OCI-M2 (cell line): ENCODE data around the gene ADORA1.

Experiments used
- DNase-seq: peaks from one replicate; lab custom pipeline; 2025; ENCODE audit not compliant: unreplicated experiment; lab: John Stamatoyannopoulos, UW

ADORA1 gene

DNA sequence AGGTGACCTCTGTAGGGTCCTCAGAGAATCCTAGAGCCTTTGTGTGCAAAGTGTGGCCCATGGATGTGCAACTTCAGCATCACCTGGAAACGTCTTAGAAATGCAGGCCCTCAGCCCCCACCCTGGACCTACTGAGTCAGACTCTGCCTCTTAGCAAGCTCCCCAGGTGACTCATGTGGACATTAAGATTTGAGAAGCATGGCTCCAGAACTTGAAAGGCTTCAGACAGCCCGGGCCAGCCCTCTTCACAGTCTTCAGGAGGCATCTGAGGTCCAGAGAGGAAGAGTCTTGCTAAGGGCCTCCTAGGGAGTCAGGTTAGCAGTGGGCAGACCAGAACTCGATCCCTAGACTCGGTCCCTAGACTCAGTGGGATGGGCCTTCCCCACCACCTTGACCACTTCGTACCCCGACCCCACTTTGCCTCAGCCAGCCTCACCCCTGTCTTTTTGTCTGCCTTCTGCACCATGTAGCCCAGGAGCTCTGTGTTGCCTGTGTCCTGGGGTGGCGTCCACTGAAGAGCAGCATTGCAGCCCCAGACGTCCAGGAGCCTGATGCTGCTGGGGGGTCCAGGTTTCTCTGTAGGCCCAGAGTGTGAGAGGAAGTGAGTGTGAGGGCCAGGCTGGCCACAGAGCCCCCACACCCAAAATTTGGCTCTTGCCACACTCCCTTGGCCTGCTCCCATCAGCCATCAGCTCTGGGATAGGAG is 43.3 kb downstream of the ADORA1 start:
- DNase-seq = no peak

- no peak for DNase-seq
Measured at GRCh38 chr1:203171341-203172183, 44.0 kb downstream of the ADORA1 start.

DNA sequence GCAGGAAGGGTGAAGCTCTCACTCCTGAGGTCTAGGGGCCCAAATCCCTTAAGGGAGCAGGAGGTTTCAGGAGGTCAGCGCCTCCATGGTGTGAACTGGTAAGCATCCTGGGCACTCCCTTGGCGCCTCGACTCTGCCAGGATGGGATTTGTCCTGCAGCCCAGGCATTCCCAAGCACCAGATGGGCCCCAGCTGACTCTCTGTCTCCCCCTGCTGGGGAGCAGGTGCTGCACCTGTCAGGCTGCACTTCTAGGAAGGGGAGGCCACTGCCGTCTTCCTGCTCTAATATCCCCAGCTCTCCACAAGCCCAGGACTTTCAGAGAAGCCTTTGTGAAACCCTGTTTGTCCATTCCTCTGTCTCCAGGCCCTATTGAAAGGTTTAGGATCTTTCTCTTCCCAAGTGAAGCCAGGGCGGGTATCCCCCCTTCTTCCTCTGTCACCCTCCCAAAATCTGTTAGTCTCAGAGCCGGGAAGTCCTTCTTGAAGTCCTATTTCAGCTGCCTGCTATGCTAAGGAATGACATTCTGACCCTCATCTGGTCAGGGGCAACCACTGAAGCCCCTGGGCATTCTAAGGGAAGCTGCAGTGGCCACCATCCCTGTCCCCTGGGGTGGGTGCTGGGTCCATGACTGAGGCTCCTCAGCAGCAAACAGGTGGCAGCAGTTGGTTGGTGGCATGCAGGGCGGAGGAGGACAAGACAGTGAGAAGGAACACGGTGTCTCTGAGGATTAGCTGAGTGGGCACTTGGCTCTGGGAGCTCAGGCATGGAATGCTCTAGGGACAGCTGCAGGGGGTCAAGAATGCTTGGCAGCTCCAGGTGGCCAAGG is 44.9 kb downstream of the ADORA1 start:
- no peak for DNase-seq

GRCh38 chr1:203173011-203173555 is 45.6 kb downstream of the ADORA1 start:
- no peak for DNase-seq

DNA sequence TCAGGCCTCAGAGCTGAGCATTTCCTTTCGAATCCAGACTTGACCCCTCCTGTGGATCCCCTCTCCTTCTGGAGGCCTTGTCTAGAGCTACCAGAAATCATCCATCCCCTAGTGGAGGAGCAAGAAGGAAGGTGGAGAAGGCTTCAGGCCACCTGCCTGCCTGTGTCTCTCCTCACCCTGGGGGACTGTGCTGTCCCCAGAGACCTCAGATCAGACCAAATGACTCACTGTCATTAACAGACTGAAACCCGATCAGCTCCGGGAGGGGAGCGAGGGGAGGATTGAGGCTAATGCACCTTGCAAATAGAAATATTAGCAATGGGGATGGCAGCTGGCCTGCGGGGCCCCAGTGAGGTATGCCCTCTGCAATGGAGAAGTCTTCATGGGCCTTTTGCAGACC is 46.0 kb downstream of the ADORA1 start:
- no peak for DNase-seq

DNA sequence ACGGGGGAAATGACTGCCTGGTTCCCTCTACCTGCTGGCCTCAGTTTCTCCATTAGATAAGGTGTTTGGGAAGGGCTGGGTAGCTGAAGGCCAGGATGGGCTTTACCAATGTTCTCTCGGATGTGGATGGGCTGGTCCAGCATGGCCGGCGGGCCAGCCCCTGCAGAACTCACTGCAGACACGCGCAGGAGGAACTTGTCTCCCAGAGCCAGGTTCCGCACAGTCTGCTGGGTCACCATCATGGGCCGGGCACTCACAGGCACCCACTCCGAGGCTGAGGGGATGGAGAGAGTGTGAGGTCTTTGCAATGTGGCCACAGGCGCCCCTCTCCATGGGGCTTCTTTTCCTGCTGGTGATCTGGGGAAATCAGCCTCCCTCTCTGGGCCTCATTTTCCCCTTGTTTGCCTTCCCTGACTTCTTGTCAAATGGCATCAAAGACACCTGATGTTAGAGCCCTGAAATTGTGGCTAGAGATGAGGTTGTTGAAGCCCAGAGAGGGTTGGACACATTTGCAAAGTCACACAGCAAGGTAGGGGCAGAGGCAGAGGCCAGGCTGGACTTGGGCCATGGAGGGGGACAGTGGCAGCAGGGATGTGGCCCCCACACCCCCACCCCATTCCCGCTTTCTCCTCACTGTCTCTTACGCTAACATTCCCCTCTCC is 46.9 kb downstream of the ADORA1 start:
- no peak for DNase-seq

- no peak for DNase-seq
Measured at GRCh38 chr1:203175237-203175826, 47.8 kb downstream of the ADORA1 start, which contains the start of gene MYBPH. TSS of gene MYBPH (minus strand) at chr1:203175826. CDS start at chr1:203175755, 71 bp downstream.

DNA sequence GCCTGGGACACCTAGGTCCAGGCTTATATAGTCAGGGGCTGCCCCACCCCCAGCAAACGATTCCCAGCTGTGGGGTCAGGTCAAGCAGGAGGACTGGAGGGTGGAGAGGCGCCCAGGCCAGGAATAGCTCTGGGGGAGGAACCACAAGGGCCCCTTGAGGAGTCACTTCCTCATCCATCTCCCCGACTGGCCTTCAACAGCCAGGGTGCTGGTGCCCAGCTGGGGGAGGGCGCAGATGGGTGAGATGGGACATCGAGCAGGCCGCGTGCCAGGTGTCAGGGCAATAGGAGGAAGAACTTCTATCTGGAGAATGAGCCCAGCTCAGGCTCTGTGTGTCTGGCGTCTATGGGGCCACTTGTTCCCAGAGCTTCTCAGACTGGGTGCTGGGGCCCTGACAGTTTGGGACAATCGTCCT is 48.3 kb downstream of the ADORA1 start:
- no peak for DNase-seq

- DNase-seq = no peak
Measured at GRCh38 chr1:203176273-203177035, 48.9 kb downstream of the ADORA1 start.

- DNase-seq = no peak
Measured at GRCh38 chr1:203177036-203177405, 49.5 kb downstream of the ADORA1 start.

- DNase-seq = no peak
Measured at GRCh38 chr1:203177470-203178039, 50.0 kb downstream of the ADORA1 start.

DNA sequence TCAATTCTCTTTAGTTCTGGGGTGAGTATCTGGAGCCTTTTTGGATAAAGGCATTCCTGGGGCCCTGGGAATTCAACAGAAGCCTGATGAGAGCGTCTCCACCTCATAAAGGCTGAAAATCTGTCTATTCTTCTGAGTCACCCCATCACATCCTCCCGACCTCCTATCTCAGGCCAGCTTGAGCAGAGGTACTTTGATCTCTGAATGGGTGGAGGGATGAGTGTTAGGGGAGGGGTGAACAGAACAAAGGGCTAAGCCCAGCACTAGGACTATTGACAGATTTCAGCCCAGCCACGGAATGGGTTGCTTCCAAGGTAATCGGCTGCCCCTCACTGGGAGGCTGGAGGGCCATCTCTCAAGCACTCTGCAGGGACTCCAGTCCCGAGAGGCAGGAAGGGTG is 50.6 kb downstream of the ADORA1 start:
- DNase-seq = no peak

- no peak for DNase-seq
Measured at GRCh38 chr1:203178821-203179666, 51.5 kb downstream of the ADORA1 start.

DNA sequence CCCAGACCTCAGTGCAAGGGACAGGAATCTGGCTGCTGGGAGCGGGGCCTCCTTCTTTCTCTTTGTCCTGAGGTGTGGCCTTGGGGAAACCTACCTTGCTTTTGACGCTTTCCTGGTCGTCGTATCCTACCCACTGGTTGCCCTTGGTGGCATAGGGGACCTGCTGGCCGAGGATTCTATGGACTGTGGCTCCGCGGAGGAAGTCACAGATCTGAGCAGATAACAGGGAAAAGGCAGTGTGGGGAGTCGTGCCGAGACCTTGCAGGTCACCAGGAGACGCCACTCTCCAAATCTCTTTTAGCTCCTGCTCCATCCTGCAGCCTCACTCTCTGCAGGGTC is 52.1 kb downstream of the ADORA1 start:
- DNase-seq = no peak

GRCh38 chr1:203180611-203181330 is 53.2 kb downstream of the ADORA1 start:
- DNase-seq = no peak

DNA sequence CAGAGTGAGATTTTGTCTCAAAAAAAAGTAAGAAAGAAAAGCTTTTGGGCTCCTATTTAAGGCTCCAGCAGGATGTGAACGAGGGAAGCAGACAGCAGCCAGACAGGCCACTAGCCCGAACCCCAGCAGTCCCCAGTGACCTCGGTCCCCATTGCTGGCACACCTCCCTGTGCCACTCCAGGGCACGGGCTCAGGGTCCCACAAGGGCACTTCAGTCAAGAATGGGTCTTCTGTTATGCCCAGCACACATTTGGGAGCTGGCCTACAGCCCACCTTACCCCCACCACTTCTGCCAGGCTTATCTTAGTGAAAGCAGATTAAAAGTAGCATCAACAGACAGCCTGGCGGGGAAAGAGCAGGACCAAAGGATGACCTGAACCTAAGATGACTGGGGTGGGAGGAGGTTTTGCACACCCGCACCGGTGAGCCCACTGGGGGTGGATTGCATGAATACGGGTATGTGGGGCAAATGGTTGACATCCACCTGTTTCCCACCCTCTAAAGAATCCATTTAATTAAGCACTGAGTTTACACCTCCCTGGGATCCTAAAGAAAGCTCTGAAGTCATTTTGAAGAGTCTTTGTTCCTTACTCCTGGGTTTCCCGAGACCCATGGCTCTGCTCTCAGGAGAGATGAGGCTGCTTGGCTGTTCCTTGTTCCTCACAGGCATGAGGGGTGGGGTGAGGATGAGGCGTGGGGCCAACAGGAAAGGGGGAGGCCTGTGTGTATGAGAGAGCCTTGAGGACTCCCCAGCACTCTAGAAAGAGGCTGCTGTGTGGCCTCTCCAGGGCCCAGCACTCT is 54.3 kb downstream of the ADORA1 start:
- no peak for DNase-seq

GRCh38 chr1:203182387-203182953 is 54.9 kb downstream of the ADORA1 start:
- DNase-seq = no peak
